ENCODE results near the gene ATP6V1E1.

The ATP6V1E1 gene

GRCh38 chr22:17633217-17633997 lies 4.9 kb upstream of the ATP6V1E1 start:
- Histone ChIP-seq H3K9ac (ENCODE audit: low read depth, low read length) (no peak overlapping the region), H3K27me3 (ENCODE audit: control insufficient read depth, insufficient read depth, low read length) (no peaks in the 10 kb centered on the region), H3K36me3 (ENCODE audit: control insufficient read depth, insufficient read depth, low read length) (no peaks in the 10 kb centered on the region), H3K9me3 (ENCODE audit: control insufficient read depth, insufficient read depth, low read length) (no peaks in the 10 kb centered on the region), H3K4me1 (ENCODE audit: control insufficient read depth, insufficient read depth, low read length) (peaks cover 3% of the 10 kb centered on the region), H3K4me3 (ENCODE audit: low read depth, low read length) (no peak overlapping the region)

- no peaks in the 10 kb centered on the region for H3K27me3 ChIP-seq (ENCODE audit: control insufficient read depth, insufficient read depth, low read length)
- no peak overlapping the region for H3K9ac ChIP-seq (ENCODE audit: low read depth, low read length)
- no peaks in the 10 kb centered on the region for H3K9me3 ChIP-seq (ENCODE audit: control insufficient read depth, insufficient read depth, low read length)
- H3K4me1 ChIP-seq (ENCODE audit: control insufficient read depth, insufficient read depth, low read length): no peaks in the 10 kb centered on the region
- H3K4me3 ChIP-seq (ENCODE audit: low read depth, low read length): no peak overlapping the region
- no peaks in the 10 kb centered on the region for H3K36me3 ChIP-seq (ENCODE audit: control insufficient read depth, insufficient read depth, low read length)
Measured at GRCh38 chr22:17631076-17631565, 2.6 kb upstream of the ATP6V1E1 start.

- Histone ChIP-seq H3K4me1 (ENCODE audit: control insufficient read depth, insufficient read depth, low read length) (no peaks in the 10 kb centered on the region), H3K27me3 (ENCODE audit: control insufficient read depth, insufficient read depth, low read length) (no peaks in the 10 kb centered on the region), H3K36me3 (ENCODE audit: control insufficient read depth, insufficient read depth, low read length) (no peaks in the 10 kb centered on the region), H3K9ac (ENCODE audit: low read depth, low read length) (peak overlapping the region; percentile 90), H3K9me3 (ENCODE audit: control insufficient read depth, insufficient read depth, low read length) (no peaks in the 10 kb centered on the region), H3K4me3 (ENCODE audit: low read depth, low read length) (peak overlapping the region; percentile 100)
Measured at GRCh38 chr22:17629641-17630040, 1.1 kb upstream of the ATP6V1E1 start.

- no peaks in the 10 kb centered on the region for H3K36me3 ChIP-seq (ENCODE audit: control insufficient read depth, insufficient read depth, low read length)
- H3K27me3 ChIP-seq (ENCODE audit: control insufficient read depth, insufficient read depth, low read length): no peaks in the 10 kb centered on the region
- H3K4me1 ChIP-seq (ENCODE audit: control insufficient read depth, insufficient read depth, low read length): no peaks in the 10 kb centered on the region
- peak overlapping the region; percentile 100 for H3K4me3 ChIP-seq (ENCODE audit: low read depth, low read length)
- no peaks in the 10 kb centered on the region for H3K9me3 ChIP-seq (ENCODE audit: control insufficient read depth, insufficient read depth, low read length)
- H3K9ac ChIP-seq (ENCODE audit: low read depth, low read length): peak overlapping the region; percentile 90
Measured at GRCh38 chr22:17629173-17629489, 582 bp upstream of the ATP6V1E1 start.

- no peaks in the 10 kb centered on the region for H3K4me1 ChIP-seq (ENCODE audit: control insufficient read depth, insufficient read depth, low read length)
- H3K36me3 ChIP-seq (ENCODE audit: control insufficient read depth, insufficient read depth, low read length): no peaks in the 10 kb centered on the region
- H3K9me3 ChIP-seq (ENCODE audit: control insufficient read depth, insufficient read depth, low read length): no peaks in the 10 kb centered on the region
- H3K27me3 ChIP-seq (ENCODE audit: control insufficient read depth, insufficient read depth, low read length): no peaks in the 10 kb centered on the region
- peak overlapping the region; percentile 100 for H3K4me3 ChIP-seq (ENCODE audit: low read depth, low read length)
- H3K9ac ChIP-seq (ENCODE audit: low read depth, low read length): peak overlapping the region; percentile 95
Measured at GRCh38 chr22:17627961-17628405, 566 bp downstream of the ATP6V1E1 start.

GRCh38 chr22:17613280-17613679 lies 15.3 kb downstream of the ATP6V1E1 start:
- peaks cover 14% of the 10 kb centered on the region for H3K36me3 ChIP-seq (ENCODE audit: control insufficient read depth, insufficient read depth, low read length)

GRCh38 chr22:17612057-17612456 lies 16.5 kb downstream of the ATP6V1E1 start:
- Histone ChIP-seq H3K27me3 (ENCODE audit: control insufficient read depth, insufficient read depth, low read length) (no peaks in the 10 kb centered on the region), H3K9ac (ENCODE audit: low read depth, low read length) (no peak overlapping the region), H3K36me3 (ENCODE audit: control insufficient read depth, insufficient read depth, low read length) (peaks cover 14% of the 10 kb centered on the region), H3K4me1 (ENCODE audit: control insufficient read depth, insufficient read depth, low read length) (no peaks in the 10 kb centered on the region), H3K9me3 (ENCODE audit: control insufficient read depth, insufficient read depth, low read length) (no peaks in the 10 kb centered on the region), H3K4me3 (ENCODE audit: low read depth, low read length) (no peak overlapping the region)

More at GRCh38 chr22:17613280-17613679, 15.3 kb downstream of the ATP6V1E1 start:
- no peak overlapping the region for H3K9ac ChIP-seq (ENCODE audit: low read depth, low read length)
- no peaks in the 10 kb centered on the region for H3K4me1 ChIP-seq (ENCODE audit: control insufficient read depth, insufficient read depth, low read length)
- no peaks in the 10 kb centered on the region for H3K27me3 ChIP-seq (ENCODE audit: control insufficient read depth, insufficient read depth, low read length)
- no peaks in the 10 kb centered on the region for H3K9me3 ChIP-seq (ENCODE audit: control insufficient read depth, insufficient read depth, low read length)
- no peak overlapping the region for H3K4me3 ChIP-seq (ENCODE audit: low read depth, low read length)

GRCh38 chr22:17607891-17608521 lies 20.5 kb downstream of the ATP6V1E1 start:
- Histone ChIP-seq H3K9me3 (ENCODE audit: control insufficient read depth, insufficient read depth, low read length) (no peaks in the 10 kb centered on the region), H3K4me3 (ENCODE audit: low read depth, low read length) (no peak overlapping the region), H3K36me3 (ENCODE audit: control insufficient read depth, insufficient read depth, low read length) (peaks cover 12% of the 10 kb centered on the region), H3K9ac (ENCODE audit: low read depth, low read length) (no peak overlapping the region), H3K27me3 (ENCODE audit: control insufficient read depth, insufficient read depth, low read length) (no peaks in the 10 kb centered on the region), H3K4me1 (ENCODE audit: control insufficient read depth, insufficient read depth, low read length) (no peaks in the 10 kb centered on the region)

GRCh38 chr22:17606496-17606895 lies 22.1 kb downstream of the ATP6V1E1 start:
- Histone ChIP-seq H3K4me3 (ENCODE audit: low read depth, low read length) (no peak overlapping the region), H3K27me3 (ENCODE audit: control insufficient read depth, insufficient read depth, low read length) (no peaks in the 10 kb centered on the region), H3K4me1 (ENCODE audit: control insufficient read depth, insufficient read depth, low read length) (no peaks in the 10 kb centered on the region), H3K36me3 (ENCODE audit: control insufficient read depth, insufficient read depth, low read length) (no peaks in the 10 kb centered on the region), H3K9ac (ENCODE audit: low read depth, low read length) (no peak overlapping the region), H3K9me3 (ENCODE audit: control insufficient read depth, insufficient read depth, low read length) (no peaks in the 10 kb centered on the region)

- H3K9ac ChIP-seq (ENCODE audit: low read depth, low read length): no peak overlapping the region
- no peaks in the 10 kb centered on the region for H3K27me3 ChIP-seq (ENCODE audit: control insufficient read depth, insufficient read depth, low read length)
- H3K9me3 ChIP-seq (ENCODE audit: control insufficient read depth, insufficient read depth, low read length): no peaks in the 10 kb centered on the region
- H3K4me1 ChIP-seq (ENCODE audit: control insufficient read depth, insufficient read depth, low read length): no peaks in the 10 kb centered on the region
- peaks cover 9% of the 10 kb centered on the region for H3K36me3 ChIP-seq (ENCODE audit: control insufficient read depth, insufficient read depth, low read length)
- H3K4me3 ChIP-seq (ENCODE audit: low read depth, low read length): no peak overlapping the region
Measured at GRCh38 chr22:17603668-17604067, 24.9 kb downstream of the ATP6V1E1 start.

GRCh38 chr22:17601031-17601430 lies 27.5 kb downstream of the ATP6V1E1 start:
- Histone ChIP-seq H3K4me3 (ENCODE audit: low read depth, low read length) (no peak overlapping the region), H3K36me3 (ENCODE audit: control insufficient read depth, insufficient read depth, low read length) (peaks cover 31% of the 10 kb centered on the region)

GRCh38 chr22:17598318-17598717 lies 30.2 kb downstream of the ATP6V1E1 start:
- Histone ChIP-seq H3K9me3 (ENCODE audit: control insufficient read depth, insufficient read depth, low read length) (no peaks in the 10 kb centered on the region), H3K9ac (ENCODE audit: low read depth, low read length) (no peak overlapping the region), H3K27me3 (ENCODE audit: control insufficient read depth, insufficient read depth, low read length) (no peaks in the 10 kb centered on the region), H3K36me3 (ENCODE audit: control insufficient read depth, insufficient read depth, low read length) (peaks cover 42% of the 10 kb centered on the region), H3K4me3 (ENCODE audit: low read depth, low read length) (no peak overlapping the region), H3K4me1 (ENCODE audit: control insufficient read depth, insufficient read depth, low read length) (no peaks in the 10 kb centered on the region)

More at GRCh38 chr22:17601031-17601430, 27.5 kb downstream of the ATP6V1E1 start:
- Histone ChIP-seq H3K27me3 (ENCODE audit: control insufficient read depth, insufficient read depth, low read length) (no peaks in the 10 kb centered on the region), H3K4me1 (ENCODE audit: control insufficient read depth, insufficient read depth, low read length) (no peaks in the 10 kb centered on the region), H3K9ac (ENCODE audit: low read depth, low read length) (no peak overlapping the region), H3K9me3 (ENCODE audit: control insufficient read depth, insufficient read depth, low read length) (no peaks in the 10 kb centered on the region)

All from iPS-15b (cell line).